OCI-LY3 (cell line): ENCODE results near the gene DNAI1.

Experiments
- EZH2phosphoT487 ChIP-seq: fragments of 200-600 bp; shearing (Covaris generic); IDR thresholded peaks from 2 replicates; pipeline ENCODE4 v1.6.1; 2018; ENCODE audit warnings: antibody characterized with exemption, mixed run types, low read depth
- TF ChIP-seq, protein P1 (sequence below): fragments of 200-600, 300-600 bp; sonication (generic); IDR thresholded peaks from 2 replicates; pipeline ENCODE4 v1.5.1; 2014; ENCODE audit warnings: antibody characterized with exemption, low read length, low read depth

GRCh38 chr9:34566972-34567371 is 108.4 kb downstream of the DNAI1 start:
- TF ChIP-seq, protein P1, sequence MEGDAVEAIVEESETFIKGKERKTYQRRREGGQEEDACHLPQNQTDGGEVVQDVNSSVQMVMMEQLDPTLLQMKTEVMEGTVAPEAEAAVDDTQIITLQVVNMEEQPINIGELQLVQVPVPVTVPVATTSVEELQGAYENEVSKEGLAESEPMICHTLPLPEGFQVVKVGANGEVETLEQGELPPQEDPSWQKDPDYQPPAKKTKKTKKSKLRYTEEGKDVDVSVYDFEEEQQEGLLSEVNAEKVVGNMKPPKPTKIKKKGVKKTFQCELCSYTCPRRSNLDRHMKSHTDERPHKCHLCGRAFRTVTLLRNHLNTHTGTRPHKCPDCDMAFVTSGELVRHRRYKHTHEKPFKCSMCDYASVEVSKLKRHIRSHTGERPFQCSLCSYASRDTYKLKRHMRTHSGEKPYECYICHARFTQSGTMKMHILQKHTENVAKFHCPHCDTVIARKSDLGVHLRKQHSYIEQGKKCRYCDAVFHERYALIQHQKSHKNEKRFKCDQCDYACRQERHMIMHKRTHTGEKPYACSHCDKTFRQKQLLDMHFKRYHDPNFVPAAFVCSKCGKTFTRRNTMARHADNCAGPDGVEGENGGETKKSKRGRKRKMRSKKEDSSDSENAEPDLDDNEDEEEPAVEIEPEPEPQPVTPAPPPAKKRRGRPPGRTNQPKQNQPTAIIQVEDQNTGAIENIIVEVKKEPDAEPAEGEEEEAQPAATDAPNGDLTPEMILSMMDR = no peak
- no peak for TF ChIP-seq EZH2phosphoT487
